Measurements from ENCODE around the gene CRMP1. TPM values are rescaled to one million over a fixed set of nuclear protein-coding genes. Genes with fewer than 3 reads are reported as not detected.

CRMP1 gene
- total RNA-seq, 2 donors from 2014 or later = 0.37 to 1.1 TPM

DNA sequence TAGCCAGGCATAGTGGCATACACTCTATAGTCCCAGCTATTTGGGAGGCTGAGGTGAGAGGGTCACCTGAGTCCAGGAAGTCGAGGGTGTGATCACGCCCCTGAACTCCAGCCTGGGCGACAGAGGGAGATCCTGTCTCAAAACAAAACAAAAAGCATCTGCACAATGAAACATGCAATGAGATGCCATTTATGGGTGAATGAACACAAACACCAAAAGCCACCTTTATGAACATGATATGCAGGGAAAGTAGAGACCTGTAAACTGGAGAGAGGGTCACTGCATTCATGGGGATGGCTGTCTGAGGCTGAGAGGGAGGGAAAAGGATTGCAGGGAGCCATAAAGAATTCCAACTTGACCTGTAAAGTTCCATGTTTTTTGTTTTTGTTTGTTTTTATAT lies 111.2 kb downstream of the CRMP1 start:
- H3K4me1 ChIP-seq = no peaks in the 10 kb centered on the region
- no peak overlapping the region for H3K27ac ChIP-seq
- H3K9me3 ChIP-seq = peaks cover 0 to 6% of the 10 kb centered on the region in 2 donors
- peaks cover 10% of the 10 kb centered on the region for H3K36me3 ChIP-seq
- TF ChIP-seq, protein P1, sequence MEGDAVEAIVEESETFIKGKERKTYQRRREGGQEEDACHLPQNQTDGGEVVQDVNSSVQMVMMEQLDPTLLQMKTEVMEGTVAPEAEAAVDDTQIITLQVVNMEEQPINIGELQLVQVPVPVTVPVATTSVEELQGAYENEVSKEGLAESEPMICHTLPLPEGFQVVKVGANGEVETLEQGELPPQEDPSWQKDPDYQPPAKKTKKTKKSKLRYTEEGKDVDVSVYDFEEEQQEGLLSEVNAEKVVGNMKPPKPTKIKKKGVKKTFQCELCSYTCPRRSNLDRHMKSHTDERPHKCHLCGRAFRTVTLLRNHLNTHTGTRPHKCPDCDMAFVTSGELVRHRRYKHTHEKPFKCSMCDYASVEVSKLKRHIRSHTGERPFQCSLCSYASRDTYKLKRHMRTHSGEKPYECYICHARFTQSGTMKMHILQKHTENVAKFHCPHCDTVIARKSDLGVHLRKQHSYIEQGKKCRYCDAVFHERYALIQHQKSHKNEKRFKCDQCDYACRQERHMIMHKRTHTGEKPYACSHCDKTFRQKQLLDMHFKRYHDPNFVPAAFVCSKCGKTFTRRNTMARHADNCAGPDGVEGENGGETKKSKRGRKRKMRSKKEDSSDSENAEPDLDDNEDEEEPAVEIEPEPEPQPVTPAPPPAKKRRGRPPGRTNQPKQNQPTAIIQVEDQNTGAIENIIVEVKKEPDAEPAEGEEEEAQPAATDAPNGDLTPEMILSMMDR (IDR thresholded peaks at IDR 0.05) = no peak
- no peak for DNase-seq (ENCODE audit: low spot score)
- H3K4me3 ChIP-seq = no peak overlapping the region
- H3K27me3 ChIP-seq = no peaks in the 10 kb centered on the region

DNA sequence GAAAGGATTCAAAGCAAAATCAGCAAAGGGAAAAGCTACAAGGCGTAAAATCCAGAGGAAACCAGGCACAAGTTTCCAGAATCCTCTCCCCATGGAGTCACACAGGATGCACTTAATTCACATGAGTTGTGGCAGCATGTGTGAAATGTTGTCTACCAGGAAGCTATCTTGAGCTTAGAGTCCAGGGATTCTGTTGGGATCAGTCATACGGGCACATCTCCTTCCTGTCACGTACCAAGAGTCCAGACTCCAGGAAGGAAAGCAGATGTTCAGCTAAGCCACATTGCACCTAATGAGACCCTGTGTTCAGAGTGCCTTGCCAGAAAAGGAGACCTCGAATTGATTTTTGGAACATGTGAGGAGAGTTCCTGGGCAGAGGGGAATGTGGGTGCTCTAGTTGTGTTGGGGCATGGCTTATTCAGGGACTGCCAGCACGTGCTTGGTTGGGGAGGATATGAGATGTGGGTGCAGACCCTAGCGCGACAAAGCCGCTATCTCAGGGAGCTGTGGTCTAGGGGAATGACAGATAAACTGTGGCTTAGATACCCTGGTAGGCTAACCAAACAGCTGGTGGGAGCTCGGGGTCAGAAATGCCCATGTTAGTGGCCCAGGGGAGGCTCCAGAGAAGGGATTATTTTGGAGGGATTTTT lies 111.9 kb downstream of the CRMP1 start:
- peaks cover 10% of the 10 kb centered on the region for H3K36me3 ChIP-seq
- H3K4me3 ChIP-seq = no peak overlapping the region
- no peak for DNase-seq (ENCODE audit: low spot score)
- TF ChIP-seq, protein P1 (IDR thresholded peaks at IDR 0.05) = no peak
- H3K9me3 ChIP-seq = peaks cover 0 to 14% of the 10 kb centered on the region in 2 donors
- H3K27me3 ChIP-seq = no peaks in the 10 kb centered on the region
- H3K27ac ChIP-seq = no peak overlapping the region
- H3K4me1 ChIP-seq = no peaks in the 10 kb centered on the region

DNA sequence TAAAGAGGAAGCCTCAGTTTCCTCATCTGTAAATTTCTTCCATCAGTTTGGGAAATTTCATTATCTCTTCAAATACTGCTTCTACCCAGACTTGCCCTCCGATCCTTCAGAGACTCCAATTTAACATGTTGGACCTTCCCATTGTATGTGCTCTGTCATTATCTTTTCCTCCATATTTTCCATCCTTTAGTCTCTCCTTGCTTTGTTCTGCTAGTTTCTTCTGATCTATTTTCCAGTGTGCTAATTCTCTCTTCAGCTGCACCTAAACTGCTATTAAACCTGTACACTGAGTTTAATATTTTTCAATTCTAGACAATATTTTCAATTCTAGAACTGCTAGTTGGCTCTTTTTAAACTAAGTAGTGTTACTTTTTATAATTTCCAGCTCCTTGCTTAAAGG lies 116.4 kb downstream of the CRMP1 start:
- Histone ChIP-seq H3K36me3 (no peaks in the 10 kb centered on the region), H3K9me3 (peaks cover 0 to 15% of the 10 kb centered on the region in 2 donors), H3K27ac (no peak overlapping the region), H3K27me3 (no peaks in the 10 kb centered on the region), H3K4me3 (no peak overlapping the region), H3K4me1 (no peaks in the 10 kb centered on the region)
- no peak for DNase-seq (ENCODE audit: low spot score)
- TF ChIP-seq, protein P1 (IDR thresholded peaks at IDR 0.05) = no peak

DNA sequence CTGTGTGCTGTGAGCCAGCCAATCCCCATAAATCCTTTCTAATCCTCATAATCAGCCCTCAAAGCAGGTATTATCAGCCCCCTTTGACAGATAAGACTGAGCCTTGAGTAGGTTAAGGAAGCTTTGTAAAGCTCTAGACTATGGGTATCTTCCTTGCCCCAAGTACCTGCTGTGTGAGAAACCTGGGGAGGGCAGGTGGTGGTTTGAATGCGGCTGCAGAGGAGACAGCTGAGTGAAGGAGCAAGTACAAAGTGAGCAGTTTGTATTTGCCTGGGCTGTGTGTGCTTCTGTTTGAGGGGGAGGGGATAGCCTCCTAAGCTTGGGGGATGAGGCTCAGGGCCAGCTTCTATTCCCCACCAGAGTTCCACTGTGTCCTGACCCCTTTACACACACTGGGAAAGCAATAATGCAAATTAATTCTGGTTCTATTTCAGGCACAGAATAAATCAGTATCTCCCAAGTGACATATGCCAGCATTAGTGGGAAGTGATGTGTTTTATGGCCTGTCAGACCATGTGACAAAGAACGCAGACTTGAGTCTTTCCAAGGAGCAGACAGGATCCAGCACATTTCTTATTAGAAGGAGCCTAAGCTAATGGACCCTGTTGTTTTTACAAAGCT lies 118.4 kb downstream of the CRMP1 start:
- H3K9me3 ChIP-seq = peaks cover 0 to 15% of the 10 kb centered on the region in 2 donors
- DNase-seq (ENCODE audit: low spot score) = peak; percentile 23
- no peaks in the 10 kb centered on the region for H3K27me3 ChIP-seq
- H3K27ac ChIP-seq = no peak overlapping the region
- H3K4me3 ChIP-seq = no peak overlapping the region
- H3K4me1 ChIP-seq = no peaks in the 10 kb centered on the region
- TF ChIP-seq, protein P1 (IDR thresholded peaks at IDR 0.05) = no peak
- peaks cover 3% of the 10 kb centered on the region for H3K36me3 ChIP-seq

DNA sequence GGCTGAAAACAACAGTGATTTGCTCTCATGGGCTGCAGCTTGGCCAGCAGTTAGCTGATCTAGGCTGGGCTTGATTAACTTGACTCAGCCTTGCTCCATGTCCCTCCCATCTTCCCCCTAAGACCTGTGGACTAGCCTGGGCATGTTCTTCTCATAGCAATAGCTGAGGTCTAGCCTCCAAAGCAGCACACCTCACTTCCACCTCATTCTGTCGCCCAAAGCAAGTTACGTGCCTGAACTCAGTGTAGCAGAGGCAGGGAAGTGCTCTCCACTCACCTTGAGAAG lies 119.7 kb downstream of the CRMP1 start:
- H3K27ac ChIP-seq = no peak overlapping the region
- no peaks in the 10 kb centered on the region for H3K4me1 ChIP-seq
- DNase-seq (ENCODE audit: low spot score) = no peak
- no peak overlapping the region for H3K4me3 ChIP-seq
- H3K27me3 ChIP-seq = no peaks in the 10 kb centered on the region
- peaks cover 0 to 15% of the 10 kb centered on the region in 2 donors for H3K9me3 ChIP-seq
- peaks cover 7% of the 10 kb centered on the region for H3K36me3 ChIP-seq
- TF ChIP-seq, protein P1 (IDR thresholded peaks at IDR 0.05) = no peak

All from right atrium auricular region (tissue), 2 donors.